HG03196 (cell line): ENCODE measurements around the gene STAC3.
A peak's percentile ranks its signal among the peaks of the same experiment; 100 is the strongest.
"Not testable (repeated sequence)": the region's sequence is repeated elsewhere in the genome, so short reads cannot be mapped to it uniquely, and the experiment has no call there.

Experiments used
- ATAC-seq: cut with Tn5 transposase; IDR thresholded peaks from one replicate; pipeline ENCODE4 v1.9.1; 2021; ENCODE audit not compliant: unreplicated experiment

STAC3 gene

DNA sequence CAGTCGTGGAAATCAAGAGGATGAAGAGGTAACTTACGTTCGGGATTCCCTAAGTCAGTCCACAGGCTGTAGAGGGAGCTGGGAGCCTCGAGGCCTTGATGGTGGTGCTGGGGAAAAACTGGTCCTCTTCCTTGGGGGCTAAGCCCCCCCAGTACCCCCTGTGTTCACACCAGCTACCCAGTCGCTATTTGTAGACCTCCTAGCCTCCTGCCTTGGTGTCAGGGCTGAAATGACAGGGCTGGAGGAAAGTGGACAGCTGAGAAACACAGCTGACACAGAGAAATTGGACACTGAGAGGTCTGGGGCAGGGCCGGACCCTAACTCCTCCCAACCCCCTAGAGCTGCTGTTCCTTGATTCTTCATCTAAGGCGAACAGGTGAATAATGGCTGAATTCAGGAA, at the start of gene STAC3:
TSS of gene STAC3 (minus strand) at position 232 of the 400 bp plus-strand sequence. CDS start 1,551 bp downstream, outside the sequence.
- ATAC-seq = no peak

DNA sequence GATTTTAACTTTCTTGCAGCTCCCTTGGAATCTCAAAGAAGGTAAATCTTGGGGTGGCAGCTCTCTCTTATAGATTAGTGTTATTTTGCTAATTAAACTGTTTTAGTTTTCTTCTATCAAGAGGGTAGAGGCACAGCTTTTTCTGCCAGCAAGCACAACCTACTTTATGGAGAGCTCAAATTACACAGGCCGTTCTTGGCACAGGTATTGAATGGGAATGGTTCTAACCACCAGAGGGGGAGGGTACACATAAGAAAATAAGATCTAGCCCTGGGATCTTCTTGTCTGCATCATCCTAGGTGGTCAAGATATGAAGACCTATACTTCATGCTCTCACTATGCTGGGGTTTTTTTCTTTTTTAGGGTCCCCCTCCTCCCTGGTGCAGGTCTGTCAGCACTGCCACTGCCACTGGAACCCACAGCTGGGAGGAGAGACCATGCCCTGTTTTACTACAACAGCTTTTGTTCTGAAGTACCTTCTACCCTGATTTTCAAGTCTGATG, 48.6 kb upstream of the STAC3 start:
- ATAC-seq = no peak

DNA sequence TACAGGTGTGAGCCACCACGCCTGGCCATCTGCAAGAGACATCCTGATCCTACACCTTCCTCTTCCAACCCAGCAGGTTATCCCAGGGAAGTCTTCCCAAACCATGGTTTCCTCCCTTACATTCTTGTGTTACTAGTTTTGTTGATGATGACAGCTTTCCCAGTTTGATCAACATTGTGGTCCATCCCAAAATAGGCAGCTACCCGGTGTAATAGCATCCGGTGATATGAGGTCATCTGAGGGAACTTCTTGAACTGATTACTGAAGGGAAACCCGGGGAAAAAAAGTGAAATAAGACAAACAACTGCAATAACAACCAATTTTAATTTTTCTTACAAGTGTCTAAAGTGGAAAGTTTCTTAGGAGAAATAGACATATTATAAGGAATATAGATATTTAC, 45.3 kb upstream of the STAC3 start:
- ATAC-seq = no peak

DNA sequence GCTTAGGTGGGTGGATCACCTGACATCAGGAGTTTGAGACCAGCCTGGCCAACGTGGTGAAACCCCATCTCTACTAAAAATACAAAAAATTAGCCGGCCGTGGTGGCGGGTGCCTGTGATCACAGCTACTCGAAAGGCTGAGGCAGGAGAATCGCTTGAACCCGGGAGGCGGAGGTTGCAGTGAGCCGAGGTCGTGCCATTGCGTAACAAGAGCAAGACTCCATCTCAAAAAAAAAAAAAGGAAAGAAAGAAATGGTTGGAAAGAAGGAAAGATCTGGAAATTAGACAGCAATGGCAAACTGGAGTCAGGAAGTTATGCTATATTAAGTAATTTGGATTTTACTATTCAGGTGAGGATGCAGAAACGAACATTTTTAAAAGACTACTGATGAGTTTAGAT, 31.1 kb upstream of the STAC3 start:
- ATAC-seq = not testable (repeated sequence)

DNA sequence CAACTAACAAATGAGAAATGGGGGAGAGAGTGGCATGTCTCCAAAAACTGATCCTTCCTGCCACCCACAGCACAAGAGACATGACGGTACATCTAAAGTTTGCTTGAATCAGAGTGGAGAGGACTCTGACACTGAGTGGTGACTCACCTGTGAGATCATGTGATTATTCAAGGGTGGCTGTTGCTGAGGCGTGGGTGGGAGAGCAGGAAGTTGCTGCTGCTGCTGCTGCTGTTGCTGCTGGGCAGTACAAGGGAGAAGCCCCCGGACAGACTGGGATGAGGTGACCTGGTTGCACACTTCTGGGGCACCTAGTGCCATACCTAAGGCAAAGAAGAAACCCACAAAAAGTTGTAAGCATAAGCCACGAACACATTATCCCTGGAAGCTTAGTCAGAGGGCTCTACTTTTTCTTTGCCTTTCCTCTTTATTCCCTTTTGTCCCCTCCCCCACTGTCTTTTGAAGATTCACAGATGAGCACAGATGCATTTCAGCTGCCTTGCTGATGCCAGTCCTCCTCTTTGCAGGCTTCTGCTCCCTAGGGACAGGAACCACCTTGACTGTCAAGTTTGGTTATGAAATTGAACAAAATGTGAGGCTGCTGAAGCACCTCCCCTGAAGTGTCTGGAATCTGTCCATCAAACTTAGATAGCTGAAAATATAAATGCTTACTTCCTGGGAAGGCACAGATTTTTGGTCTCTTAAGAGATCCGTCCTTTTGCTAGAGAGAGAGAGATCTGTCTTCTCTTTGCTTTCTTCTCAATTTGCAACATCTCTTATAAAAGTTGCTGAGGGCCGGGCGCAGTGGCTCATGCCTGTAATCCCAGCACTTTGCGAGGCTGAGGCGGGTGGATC, 29.4 kb upstream of the STAC3 start:
- ATAC-seq = peak; percentile 91

DNA sequence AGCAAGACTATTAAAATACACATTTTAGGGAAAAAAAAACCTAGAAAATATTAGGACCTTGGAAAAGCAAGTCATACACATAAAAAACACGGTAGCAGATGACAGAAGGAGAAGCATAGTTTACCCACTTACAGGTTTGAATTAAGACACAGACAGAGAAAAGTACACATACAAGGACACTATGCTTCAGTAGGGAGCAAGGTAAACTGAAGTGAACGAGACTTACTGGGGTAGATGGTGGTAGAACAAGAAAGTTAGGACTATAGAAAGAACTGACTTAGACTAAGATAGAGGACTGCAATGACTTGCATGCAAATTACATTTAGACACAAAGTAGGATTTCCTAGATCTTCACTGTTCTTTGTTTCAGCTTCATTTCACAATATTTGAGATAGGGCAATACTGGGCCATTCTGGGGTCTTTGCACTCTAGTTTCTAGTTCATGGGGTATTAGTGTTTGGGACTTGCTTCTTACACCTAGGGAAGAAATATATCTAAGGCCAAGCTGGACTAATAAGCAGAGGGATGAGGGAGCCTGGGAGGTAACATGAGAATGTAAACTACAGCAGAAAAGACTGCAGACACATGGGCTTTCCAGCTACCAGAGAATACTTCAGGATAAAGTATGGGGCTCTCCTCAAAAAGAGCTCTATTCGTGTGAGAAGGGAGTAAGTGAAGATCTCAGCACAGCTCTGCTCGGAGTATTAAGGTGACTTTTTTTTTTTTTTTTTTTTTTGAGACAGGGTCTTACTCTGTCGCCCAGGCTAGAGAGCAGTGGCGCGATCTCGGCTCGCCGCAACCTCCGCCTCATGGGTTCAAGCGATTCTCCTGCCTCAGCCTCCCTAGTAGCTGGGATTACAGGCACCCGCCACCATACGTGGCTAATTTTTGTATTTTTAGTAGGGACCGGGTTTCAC, 27.7 kb upstream of the STAC3 start:
- no peak for ATAC-seq

DNA sequence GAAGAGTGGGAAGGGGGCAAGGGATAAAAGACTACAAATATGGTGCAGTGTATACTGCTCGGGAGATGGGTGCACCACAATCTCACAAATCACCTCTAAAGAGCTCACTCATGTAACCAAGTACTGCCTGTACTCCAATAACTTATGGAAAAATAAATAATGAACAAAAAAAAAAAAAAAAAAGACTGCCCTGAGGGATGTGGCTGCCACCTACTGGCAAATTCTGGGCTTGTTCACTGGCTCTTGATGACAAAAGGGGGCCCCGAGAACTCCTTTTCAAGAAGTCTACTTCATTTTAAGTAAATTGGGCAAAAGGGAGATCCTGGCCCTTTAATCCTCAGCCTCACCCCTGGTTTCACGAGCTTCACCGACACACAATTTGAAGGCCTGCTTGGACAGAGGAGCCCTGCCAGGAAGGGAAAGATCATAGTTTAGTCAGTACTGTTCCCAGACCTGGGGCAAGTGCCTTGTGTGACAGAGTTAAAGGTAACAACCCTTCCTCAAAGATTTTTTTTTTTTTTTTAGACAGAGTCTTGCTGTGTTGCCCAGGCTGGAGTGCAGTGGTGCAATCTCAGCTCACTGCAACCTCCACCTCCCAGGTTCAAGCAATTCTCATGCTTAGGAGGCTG, 26.1 kb upstream of the STAC3 start:
- ATAC-seq = no peak

DNA sequence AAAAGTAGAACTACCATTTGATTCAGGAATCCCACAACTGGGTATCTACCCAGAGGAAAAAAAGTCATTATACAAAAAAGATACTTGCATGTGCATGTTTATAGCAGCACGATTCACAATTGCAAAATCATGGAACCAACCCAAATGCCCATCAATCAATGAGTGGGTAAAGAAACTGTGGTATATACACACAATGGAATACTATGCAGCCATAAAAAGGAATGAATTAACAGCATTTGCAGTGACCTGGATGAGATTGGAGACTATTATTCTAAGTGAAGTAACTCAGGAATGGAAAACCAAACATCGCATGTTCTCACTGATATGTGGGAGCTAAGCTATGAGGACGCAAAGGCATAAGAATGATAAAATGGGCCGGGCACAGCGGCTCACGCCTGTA, 25.2 kb upstream of the STAC3 start:
- ATAC-seq = not testable (repeated sequence)

DNA sequence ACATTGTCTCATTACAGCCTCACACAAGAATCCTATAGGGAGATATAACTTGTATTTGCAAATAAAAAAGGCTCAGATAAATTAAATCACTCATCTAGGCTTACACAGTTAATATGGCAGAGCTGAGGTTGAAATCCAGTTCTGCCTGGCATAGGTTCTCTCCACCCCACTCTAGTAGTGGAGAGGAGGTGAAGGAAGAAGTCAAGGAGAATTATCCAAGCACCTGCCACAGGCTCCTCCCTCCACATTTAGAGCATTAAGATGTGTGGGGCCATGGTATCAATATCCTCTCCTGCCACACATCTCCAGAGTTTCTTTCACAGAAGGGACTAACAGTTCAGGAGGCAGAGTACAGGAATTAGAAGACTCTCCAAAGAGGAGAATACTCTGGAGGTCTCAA, 22.5 kb upstream of the STAC3 start:
- no peak for ATAC-seq

DNA sequence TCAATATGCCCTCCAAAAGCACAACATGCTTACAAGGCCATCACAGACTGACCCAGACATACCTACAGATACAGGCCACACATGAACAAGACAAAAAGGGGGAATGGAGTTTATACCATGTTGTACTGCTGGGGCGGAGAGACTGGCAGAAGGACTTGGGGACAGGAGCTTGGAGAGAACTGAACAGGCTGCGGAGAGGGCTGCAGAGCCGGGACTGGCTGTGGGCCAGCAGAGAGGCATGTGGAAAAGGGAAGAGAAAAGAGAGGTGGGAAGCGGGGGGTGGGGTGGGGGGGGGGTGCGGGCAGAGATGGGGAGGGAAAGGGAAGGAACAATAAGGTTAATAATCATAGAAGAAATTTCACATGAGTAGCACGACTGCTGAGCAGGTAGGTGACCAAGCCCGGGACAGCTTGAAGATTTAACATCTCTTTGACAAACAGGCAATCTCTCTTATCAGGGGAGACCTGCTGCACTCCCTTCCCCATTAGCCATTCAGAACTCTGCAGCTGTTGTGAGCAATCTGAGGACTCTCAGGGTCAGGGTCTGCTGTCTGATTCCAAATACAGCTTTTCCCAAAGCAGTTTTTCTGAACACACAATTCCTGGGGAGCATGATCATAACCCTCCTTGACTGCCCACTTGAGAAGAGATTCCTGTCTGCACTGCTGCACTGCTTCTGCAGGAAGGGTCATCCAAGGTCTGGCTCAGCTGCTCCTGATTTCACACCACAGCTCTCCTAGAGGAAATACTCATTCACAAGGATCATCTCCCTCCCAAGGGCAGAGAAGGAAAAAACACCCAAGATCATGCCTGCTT, 21.6 kb upstream of the STAC3 start:
- no peak for ATAC-seq

DNA sequence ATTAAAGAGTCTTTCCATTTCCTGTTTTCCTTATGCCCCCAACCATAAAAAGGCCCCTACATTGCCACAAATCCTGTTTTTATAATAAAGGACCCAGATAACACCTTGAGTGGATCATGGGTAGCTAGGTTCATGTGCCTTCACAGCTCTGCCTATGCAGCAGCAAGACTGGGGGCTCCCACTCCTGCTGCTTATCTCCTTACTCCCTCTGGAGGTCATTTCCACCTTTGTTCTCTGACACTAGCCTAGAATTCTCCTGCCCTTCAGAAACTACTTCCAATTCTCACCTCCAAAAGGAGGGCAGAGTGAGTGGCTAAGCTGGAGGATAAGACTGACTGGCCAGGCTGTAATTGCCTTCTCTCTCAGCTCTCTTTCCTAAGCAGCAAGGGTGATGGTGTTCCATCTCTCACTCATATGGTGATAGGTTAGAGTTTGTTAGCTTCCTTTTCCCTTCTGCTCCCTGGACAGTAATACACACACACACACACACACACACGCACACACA, 20.0 kb upstream of the STAC3 start:
- ATAC-seq = no peak

DNA sequence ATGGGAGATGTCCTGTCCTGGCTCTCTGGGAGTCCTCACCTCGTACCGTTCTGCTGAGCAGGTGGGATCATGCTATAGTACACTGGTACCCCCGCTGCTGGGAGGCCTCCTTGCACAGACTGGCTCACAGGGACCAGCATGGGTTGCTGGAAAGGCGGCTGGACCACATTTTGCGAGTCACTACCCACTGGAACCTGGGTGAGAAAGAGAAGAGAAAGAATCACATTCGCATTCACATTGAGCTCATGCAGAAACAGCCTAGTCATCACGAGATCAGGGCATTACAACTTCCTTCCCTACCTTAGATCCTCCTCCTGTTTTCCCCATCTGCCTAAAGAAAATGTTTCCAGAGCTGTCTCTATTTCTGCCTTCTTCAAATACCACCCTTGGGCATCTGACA, 17.3 kb upstream of the STAC3 start:
- ATAC-seq = no peak

DNA sequence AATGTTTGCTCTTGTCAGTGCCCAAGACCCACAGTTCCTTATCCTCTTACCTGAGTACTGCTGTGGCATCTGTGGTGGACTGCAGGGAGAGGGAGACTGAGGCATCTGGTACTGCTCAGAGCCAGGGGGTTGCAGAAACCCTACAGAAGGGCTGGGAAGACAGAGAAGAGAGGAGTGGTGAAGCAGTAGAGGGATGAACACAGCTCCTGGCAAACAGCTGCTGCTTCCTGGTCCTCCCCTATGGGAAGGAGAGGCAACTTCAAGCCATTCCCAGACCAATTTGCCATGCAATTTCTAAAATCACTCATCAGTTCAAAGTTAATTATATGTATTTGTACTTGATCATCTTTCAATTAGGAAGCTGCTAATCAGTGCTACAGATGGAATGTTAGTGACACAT, 15.7 kb upstream of the STAC3 start:
- no peak for ATAC-seq

DNA sequence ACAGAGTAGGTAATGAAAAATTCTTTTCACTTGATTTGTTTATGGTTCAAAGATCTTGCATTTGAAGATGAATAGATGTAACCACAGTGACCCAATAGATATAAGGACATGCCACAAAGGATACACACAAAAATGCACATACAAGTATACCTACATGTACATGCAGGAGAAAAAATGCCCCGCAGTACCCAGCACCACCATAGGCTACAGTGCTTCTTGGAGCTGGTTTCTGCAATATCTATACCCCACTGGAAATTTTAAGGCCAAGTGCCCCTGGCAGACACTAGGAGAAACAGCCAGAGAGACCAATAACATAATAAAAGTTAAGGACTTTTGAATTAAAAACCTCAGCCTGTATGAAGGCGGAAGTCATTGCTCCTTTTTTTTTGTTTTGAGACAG, 12.1 kb upstream of the STAC3 start:
- ATAC-seq = no peak

DNA sequence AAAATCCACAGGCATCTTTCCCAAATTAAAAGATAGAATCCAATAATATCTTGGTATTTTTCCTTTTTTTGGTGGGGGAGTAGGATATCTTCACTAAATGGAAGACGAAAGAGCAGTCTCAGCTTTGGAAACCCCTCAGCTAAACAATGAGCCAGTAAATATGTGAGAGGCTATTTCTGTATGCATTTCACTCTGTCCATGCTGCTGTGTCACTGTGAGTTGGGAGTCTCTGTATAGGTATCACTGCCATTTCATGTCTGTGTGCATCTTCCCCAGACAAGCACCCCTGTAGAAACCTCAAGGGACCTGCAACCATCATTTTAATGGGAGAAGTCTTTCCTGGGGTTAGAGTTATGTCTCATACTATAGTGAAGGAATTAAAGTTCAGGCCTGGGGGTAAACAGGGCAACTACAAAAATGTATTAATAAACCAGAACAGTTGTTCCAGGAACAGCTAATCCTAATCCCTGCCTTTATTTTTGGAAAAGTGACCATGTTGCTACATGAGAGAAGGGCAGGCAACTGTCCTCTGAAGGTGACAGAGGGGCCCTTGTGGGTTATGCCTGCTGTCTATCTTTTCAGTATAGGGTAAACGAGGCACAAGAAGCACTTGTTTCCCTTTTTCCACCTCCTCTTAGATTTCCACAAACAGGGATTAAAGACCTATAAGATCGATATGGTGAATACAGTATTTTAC, 11.3 kb upstream of the STAC3 start:
- ATAC-seq = no peak

DNA sequence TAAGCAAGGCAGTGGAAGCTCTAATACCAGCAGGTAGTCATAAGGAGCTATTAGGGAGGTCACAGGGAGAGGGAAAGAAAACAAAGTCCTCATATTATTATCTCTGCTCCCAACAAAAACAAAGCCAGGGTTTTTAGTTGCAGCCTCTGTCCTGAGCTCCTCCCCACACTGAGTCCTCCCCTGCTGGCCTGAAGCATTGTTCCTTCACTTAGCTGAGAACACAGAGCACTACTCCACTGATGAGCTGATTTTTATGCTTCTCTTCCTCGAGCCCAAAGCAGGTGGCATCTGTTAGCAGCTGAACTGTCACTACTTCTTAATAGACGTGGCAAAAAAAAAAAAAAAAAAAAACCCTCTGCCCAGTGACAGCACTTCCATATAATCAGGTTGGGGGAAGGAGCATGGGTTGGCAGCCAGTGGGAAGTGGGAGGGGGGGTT, 10.5 kb upstream of the STAC3 start:
- no peak for ATAC-seq

DNA sequence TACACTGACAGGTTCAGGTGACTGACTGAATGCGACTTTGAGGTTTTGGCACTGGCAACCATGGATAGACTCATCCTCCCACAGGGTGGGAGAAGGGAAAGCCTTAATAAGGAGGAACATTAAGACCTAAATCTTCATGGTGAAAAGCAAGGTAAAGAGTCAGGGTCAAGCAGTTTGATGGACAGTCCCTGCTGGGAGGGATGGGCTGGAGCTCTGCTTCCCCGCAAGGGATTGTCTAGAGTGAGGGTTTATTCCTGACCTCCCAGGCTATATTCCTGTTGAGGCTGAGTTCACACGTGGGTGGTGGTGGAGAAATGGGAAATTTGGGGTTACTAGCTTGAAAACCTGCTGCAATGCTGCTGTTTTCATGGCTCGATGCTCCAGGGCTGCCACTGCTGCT, 9.4 kb upstream of the STAC3 start:
- ATAC-seq = no peak

DNA sequence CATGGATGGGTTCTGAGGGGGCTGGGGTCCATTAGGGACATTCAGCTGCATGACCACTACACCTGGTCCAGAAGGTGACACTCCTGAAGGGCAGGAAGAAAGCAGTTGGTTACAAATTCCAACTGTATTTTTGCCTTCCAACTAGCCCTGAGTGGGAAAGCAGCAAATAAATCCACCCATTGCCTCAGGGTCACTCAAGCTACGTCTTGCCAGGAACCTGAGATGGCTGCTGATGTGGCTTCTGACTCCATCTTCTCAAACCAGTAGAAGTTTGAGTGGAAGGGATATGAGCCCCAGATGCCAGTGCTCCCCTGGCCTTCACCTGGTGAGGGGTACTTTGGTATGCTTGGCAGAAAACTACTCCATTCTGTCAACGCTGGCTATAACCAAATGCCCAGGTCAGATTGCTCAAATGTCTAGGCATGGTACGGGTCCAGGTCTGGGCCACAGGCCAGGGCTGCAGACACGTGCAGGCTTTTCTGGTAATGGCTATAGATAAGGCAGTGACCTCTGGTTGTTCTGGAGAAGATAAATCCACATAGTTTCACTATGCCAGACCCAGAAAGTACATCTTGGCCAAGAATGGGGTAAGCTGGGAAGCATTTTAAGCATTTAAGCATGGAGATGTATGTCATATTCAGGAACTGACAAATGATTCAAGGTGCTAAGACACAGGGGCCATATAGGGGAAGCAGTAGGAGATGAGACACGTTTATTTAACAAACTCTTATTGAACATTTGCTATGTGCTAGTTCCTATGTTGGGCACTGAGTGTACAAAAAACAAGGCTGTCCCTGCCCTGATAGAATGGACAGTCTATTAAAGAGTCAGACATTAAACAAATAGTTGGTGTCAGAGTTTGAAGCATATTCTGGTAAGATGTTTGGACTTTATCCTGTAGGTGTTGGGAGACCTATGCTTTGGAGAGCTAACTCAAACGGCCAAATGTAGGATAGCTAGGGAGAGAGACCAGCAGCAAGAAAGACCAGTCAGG, 8.3 kb upstream of the STAC3 start:
- ATAC-seq = no peak
